OCI-LY7 (cell line): Measurements from ENCODE around the gene CENPX. TPM values are rescaled to one million over a fixed set of nuclear protein-coding genes. Genes with fewer than 3 reads are reported as not detected.

Experiments used
- BruUV-seq: library from RNA; stranded (reverse); fragments of 400-500 nt; replicated peaks from 2 replicates; lab custom pipeline; 2021; lab: Mats Ljungman, UMichigan
- CTCF ChIA-PET: fragments of 300-600 bp; sonication (Branson Sonifier 250); formaldehyde crosslinking; loops from one replicate; lab custom pipeline; 2022; ENCODE audit warnings: antibody characterized with exemption; ENCODE audit not compliant: unreplicated experiment; lab: Charles Lee
- POLR2A ChIA-PET: fragments of 300-600 bp; sonication (Branson Sonifier 250); formaldehyde crosslinking; loops from one replicate; lab custom pipeline; 2022; ENCODE audit warnings: antibody characterized with exemption; lab: Charles Lee
- DNase-seq: peaks from one replicate; pipeline ENCODE4 v3.0.0-alpha.2; 2015; ENCODE audit warnings: low spot score
- H2AFZ ChIP-seq: fragments of 200-600 bp; sonication (generic), shearing (Covaris generic); 2 replicates; pipeline ENCODE4 v1.6.1; 2014; ENCODE audit warnings: mild to moderate bottlenecking, antibody characterized with exemption, low read length, moderate library complexity
- H3K27ac ChIP-seq: fragments of 200-600 bp; sonication (generic); 2 replicates; pipeline ENCODE4 v1.5.1; 2014; ENCODE audit warnings: mixed run types, low read depth, mild to moderate bottlenecking, moderate library complexity, low read length, inconsistent platforms; ENCODE audit not compliant: poor library complexity, severe bottlenecking
- H3K36me3 ChIP-seq: fragments of 200-600 bp; sonication (generic); 2 replicates; pipeline ENCODE4 v1.6.1; 2014; ENCODE audit warnings: mild to moderate bottlenecking, antibody characterized with exemption, low read length, moderate library complexity, mixed read lengths; ENCODE audit not compliant: insufficient read depth
- H3K4me1 ChIP-seq: fragments of 200-600 bp; sonication (generic); 2 replicates; pipeline ENCODE4 v1.5.1; 2014; ENCODE audit warnings: mild to moderate bottlenecking, low read length; ENCODE audit not compliant: insufficient read depth, poor library complexity, severe bottlenecking
- H3K4me2 ChIP-seq: fragments of 200-600 bp; sonication (generic); 2 replicates; pipeline ENCODE4 v1.6.1; 2014; ENCODE audit warnings: mild to moderate bottlenecking, low read length
- H3K4me3 ChIP-seq: fragments of 200-600 bp; sonication (generic); 2 replicates; pipeline ENCODE4 v1.5.1; 2014; ENCODE audit warnings: mild to moderate bottlenecking, low read depth, low read length; ENCODE audit not compliant: poor library complexity, severe bottlenecking
- H3K79me2 ChIP-seq: fragments of 200-600 bp; sonication (generic); 2 replicates; pipeline ENCODE4 v1.6.1; 2016; ENCODE audit warnings: low read depth, mild to moderate bottlenecking, low read length, moderate library complexity, mixed read lengths; ENCODE audit not compliant: insufficient read depth
- H3K9me2 ChIP-seq: fragments of 200-600 bp; sonication (generic); 2 replicates; pipeline ENCODE4 v1.6.1; 2016; ENCODE audit warnings: mild to moderate bottlenecking, low read length, mixed read lengths; ENCODE audit not compliant: insufficient read depth
- H3K9me3 ChIP-seq: fragments of 200-600 bp; sonication (generic); 2 replicates; pipeline ENCODE4 v1.6.1; 2014; ENCODE audit warnings: mild to moderate bottlenecking, mixed run types, low read length, mixed read lengths
- H4K20me1 ChIP-seq: fragments of 200-600 bp; sonication (generic); 2 replicates; pipeline ENCODE4 v1.6.1; 2014; ENCODE audit warnings: mild to moderate bottlenecking, antibody characterized with exemption, low read length, moderate library complexity, mixed read lengths; ENCODE audit not compliant: insufficient read depth
- CTCF ChIP-seq: fragments of 200-600 bp; sonication (generic); conservative IDR thresholded peaks from 2 replicates; pipeline ENCODE4 v1.5.1; 2014; ENCODE audit warnings: mild to moderate bottlenecking, antibody characterized with exemption, low read length, moderate library complexity, mixed read lengths
- EZH2phosphoT487 ChIP-seq: fragments of 200-600 bp; sonication (generic); IDR thresholded peaks from 2 replicates; pipeline ENCODE4 v1.6.1; 2018; ENCODE audit warnings: low read depth, borderline replicate concordance, mild to moderate bottlenecking, mixed run types, antibody characterized with exemption, low read length, moderate library complexity, mixed read lengths
- intact Hi-C: fragments of 100-400 bp; cut with micrococcal nuclease; formaldehyde crosslinking; loops from one replicate; pipeline ENCODE4 v1.10.0; 2022; ENCODE audit not compliant: unreplicated experiment
- total RNA-seq, 2 experiments: library from RNA; depleted of rRNA in 1 of 2; stranded (reverse); fragments of >200 nt in 1 of 2; shearing (Covaris generic) in 1 of 2; gene quantifications; 2 replicates each; pipeline ENCODE4 v1.2.3, GENCODE V29; 2014 to 2022

CENPX gene
- total RNA-seq, 2 experiments from 2014 or later, result 130 to 251 TPM

GRCh38 chr17:82013772-82014321 lies 8.8 kb downstream of the CENPX start:
- DNase-seq, result no peak
- Histone ChIP-seq H3K9me3 (no peaks in the 10 kb centered on the region), H3K36me3 (peaks cover 9% of the 10 kb centered on the region; the same call in 1 of the 2 replicates), H3K4me2 (no peak overlapping the region), H3K27ac (no peak overlapping the region), H2AFZ (no peak overlapping the region), H3K4me3 (no peak overlapping the region), H3K9me2 (no peaks in the 10 kb centered on the region), H3K4me1 (no peaks in the 10 kb centered on the region), H4K20me1 (no peaks in the 10 kb centered on the region), H3K79me2 (no peaks in the 10 kb centered on the region)
- CTCF ChIA-PET, result no interaction called here
- no peak for TF ChIP-seq EZH2phosphoT487
- no peak for TF ChIP-seq CTCF
- intact Hi-C loops, result no loop called here
- POLR2A ChIA-PET, result interaction anchor here (0.8 kb wide), 1 partner anchor 70 kb away, joined by 3 read pairs; no protein-coding TSS in a partner anchor
- no TSS peak for BruUV-seq

DNA sequence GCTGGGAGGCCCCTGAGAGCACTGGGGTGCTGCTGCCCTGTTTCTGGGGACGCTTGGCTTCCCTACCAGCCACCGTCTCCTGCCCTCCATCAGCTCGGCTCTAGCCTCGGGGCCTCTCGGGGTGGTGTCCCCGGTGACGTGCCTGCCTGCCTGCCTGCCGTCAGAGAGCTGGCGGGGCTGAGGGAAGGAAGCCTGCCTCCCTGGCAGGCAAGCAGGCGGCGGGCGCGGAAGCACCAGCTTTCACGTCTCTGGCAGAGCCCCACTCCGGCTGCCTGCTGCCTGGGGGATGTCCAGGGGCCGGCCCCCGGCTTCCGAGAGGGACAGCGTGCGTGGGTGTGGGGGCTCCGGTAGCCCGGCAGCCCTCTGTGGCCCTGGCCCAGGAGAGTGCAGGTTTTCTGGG lies 9.3 kb downstream of the CENPX start:
- Histone ChIP-seq H3K4me2 (no peak overlapping the region), H4K20me1 (no peaks in the 10 kb centered on the region), H3K9me2 (no peaks in the 10 kb centered on the region), H3K4me3 (no peak overlapping the region), H3K4me1 (no peaks in the 10 kb centered on the region), H2AFZ (no peak overlapping the region), H3K9me3 (no peaks in the 10 kb centered on the region), H3K79me2 (no peaks in the 10 kb centered on the region), H3K36me3 (peaks cover 4% of the 10 kb centered on the region; the same call in 1 of the 2 replicates), H3K27ac (no peak overlapping the region)
- TF ChIP-seq CTCF, result no peak
- no peak for TF ChIP-seq EZH2phosphoT487
- ChIA-PET CTCF (no interaction called here), POLR2A (interaction anchor here (0.8 kb wide), 1 partner anchor 69 kb away, joined by 3 read pairs; no protein-coding TSS in a partner anchor)
- DNase-seq, result no peak
- intact Hi-C loops, result no loop called here
- no TSS peak for BruUV-seq

DNA sequence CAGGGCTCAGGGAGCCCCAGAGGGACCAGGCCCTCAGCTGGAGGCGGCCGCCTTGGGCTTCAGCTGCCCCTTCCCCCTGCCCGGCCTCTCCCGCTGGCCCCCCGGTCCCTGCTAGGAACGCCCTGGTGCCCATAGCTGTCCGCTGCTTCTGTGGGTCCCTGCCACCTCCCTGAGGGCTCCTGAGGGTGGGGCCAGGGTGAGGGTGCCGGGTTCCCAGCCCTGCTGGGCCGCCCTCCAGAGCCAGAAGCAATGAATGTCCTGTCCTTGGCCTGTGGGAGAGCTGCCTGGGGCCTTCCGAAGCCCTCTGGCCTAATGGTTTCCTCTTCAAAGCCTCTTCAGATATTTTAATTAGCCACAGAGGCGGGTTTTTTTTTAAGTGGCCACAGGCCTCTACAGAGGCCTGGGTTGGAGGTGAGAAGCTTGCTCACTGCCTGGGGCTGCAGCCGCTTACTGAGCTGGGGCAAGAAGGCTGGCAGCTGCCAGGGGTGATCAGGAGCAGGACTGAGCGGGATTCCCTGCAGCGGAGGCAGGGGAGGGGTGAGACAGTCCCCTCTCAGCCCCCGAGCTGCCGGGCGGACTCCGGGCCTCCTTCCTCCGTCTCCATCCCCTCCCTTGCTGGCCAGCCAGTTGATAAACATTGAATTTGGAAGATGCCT lies 9.9 kb downstream of the CENPX start:
- CTCF ChIA-PET, result no interaction called here

More for the DNA sequence above, 9.9 kb downstream of the CENPX start:
- BruUV-seq, result no TSS peak
- no peaks in the 10 kb centered on the region for H3K79me2 ChIP-seq
- TF ChIP-seq CTCF (no peak), EZH2phosphoT487 (no peak)
- no peak for DNase-seq
- H3K9me2 ChIP-seq, result no peaks in the 10 kb centered on the region
- H2AFZ ChIP-seq, result no peak overlapping the region
- no peaks in the 10 kb centered on the region for H3K9me3 ChIP-seq
- intact Hi-C loops, result no loop called here
- no peak overlapping the region for H3K27ac ChIP-seq
- no peak overlapping the region for H3K4me2 ChIP-seq
- POLR2A ChIA-PET, result interaction anchor here (0.8 kb wide), 1 partner anchor 69 kb away, joined by 3 read pairs; no protein-coding TSS in a partner anchor
- H4K20me1 ChIP-seq, result no peaks in the 10 kb centered on the region
- H3K4me1 ChIP-seq, result no peaks in the 10 kb centered on the region
- no peaks in the 10 kb centered on the region for H3K36me3 ChIP-seq
- no peak overlapping the region for H3K4me3 ChIP-seq
